Brain microvascular endothelial cell (primary cell): ENCODE measurements around the gene SPTBN4.

Experiments
- DNase-seq: peaks from one replicate; pipeline ENCODE4 v3.0.0-alpha.2; 2020
- H3K27ac ChIP-seq: fragments of 250-450 bp; sonication (Bioruptor Pico); 2 replicates; pipeline ENCODE4 v1.5.1; 2020; ENCODE audit warnings: mild to moderate bottlenecking, moderate library complexity
- H3K27me3 ChIP-seq: fragments of 250-450 bp; sonication (Bioruptor Pico); replicated peaks from 2 replicates; pipeline ENCODE4 v1.5.1; 2020; ENCODE audit warnings: mild to moderate bottlenecking
- H3K36me3 ChIP-seq: fragments of 250-450 bp; sonication (Bioruptor Pico); replicated peaks from 2 replicates; pipeline ENCODE4 v1.5.1; 2020; ENCODE audit warnings: mild to moderate bottlenecking
- H3K4me3 ChIP-seq: 2 replicates; pipeline ENCODE4 v1.5.1; 2011; ENCODE audit warnings: low read depth, mild to moderate bottlenecking, control low read depth, low read length, moderate library complexity
- CTCF ChIP-seq: IDR thresholded peaks from 2 replicates; pipeline ENCODE4 v1.5.1; 2011; ENCODE audit warnings: low read depth, mild to moderate bottlenecking, moderate library complexity, low read length, control low read depth, inconsistent platforms; ENCODE audit errors: missing control alignments
- in situ Hi-C: cut with HindIII; loops from 2 replicates; pipeline ENCODE4 v1.10.0; 2017; ENCODE audit warnings: low sequenced_read_pairs, low pct_ligation_motif_present

The SPTBN4 gene

GRCh38 chr19:40420766-40421765 is 45.7 kb upstream of the SPTBN4 start:
- Histone ChIP-seq H3K4me3 (peak overlapping the region; percentile 63), H3K36me3 (peaks cover 13% of the 10 kb centered on the region), H3K27ac (peak overlapping the region; percentile 85), H3K27me3 (no peaks in the 10 kb centered on the region)
- DNase-seq: peak; percentile 67
- TF ChIP-seq CTCF: peak; percentile 99
- in situ Hi-C loops: no loop called here

- H3K27me3 ChIP-seq: no peaks in the 10 kb centered on the region
- TF ChIP-seq CTCF: no peak
- no peak overlapping the region for H3K4me3 ChIP-seq
- peaks cover 13% of the 10 kb centered on the region for H3K36me3 ChIP-seq
- in situ Hi-C loops: no loop called here
- peak overlapping the region; percentile 85 for H3K27ac ChIP-seq
- no peak for DNase-seq
These were observed 44.6 kb upstream of the SPTBN4 start for GRCh38 chr19:40421993-40422747.

GRCh38 chr19:40422748-40423566 is 43.8 kb upstream of the SPTBN4 start:
- DNase-seq: no peak
- no peak for TF ChIP-seq CTCF
- Histone ChIP-seq H3K36me3 (peaks cover 13% of the 10 kb centered on the region), H3K27ac (no peak overlapping the region), H3K4me3 (no peak overlapping the region), H3K27me3 (no peaks in the 10 kb centered on the region)
- in situ Hi-C loops: no loop called here

GRCh38 chr19:40423938-40424337 is 42.9 kb upstream of the SPTBN4 start:
- in situ Hi-C loops: no loop called here
- peak overlapping the region; percentile 85 for H3K4me3 ChIP-seq
- peaks cover 13% of the 10 kb centered on the region for H3K36me3 ChIP-seq
- no peak for DNase-seq
- H3K27ac ChIP-seq: no peak overlapping the region
- no peaks in the 10 kb centered on the region for H3K27me3 ChIP-seq
- TF ChIP-seq CTCF: no peak

- Histone ChIP-seq H3K27me3 (no peaks in the 10 kb centered on the region), H3K36me3 (peaks cover 13% of the 10 kb centered on the region), H3K27ac (peak overlapping the region; percentile 99), H3K4me3 (peak overlapping the region; percentile 85)
- DNase-seq: peak; percentile 11
- TF ChIP-seq CTCF: no peak
- in situ Hi-C loops: no loop called here
These were observed 42.0 kb upstream of the SPTBN4 start for GRCh38 chr19:40424637-40425449.
